ENCODE measurements around the gene DQX1. TPM values are rescaled to one million over a fixed set of nuclear protein-coding genes. Genes with fewer than 3 reads are reported as not detected.

Gene DQX1
- total and polyA plus RNA-seq, 9 of the 15 experiments (the other 6 are each of a cell fraction or from before 2014, with no cell fraction given) = 0.04 to 0.38 (median 0.18) TPM; not detected in 1

- no TSS peak for BruUV-seq (replicated peaks)
- WGBS (ENCODE audit: insufficient coverage, low coverage, missing lambda C conversion rate) = 88% methylated on average over 44 of the region's 82 CpGs
- no peaks in the 10 kb centered on the region for H3K79me2 ChIP-seq (ENCODE audit: control insufficient read depth, insufficient read depth, low read length)
- no peak within 1 kb of the TSS for H3K27ac ChIP-seq (ENCODE audit: extremely low read depth, low read depth, low read length)
- no peaks in the 10 kb centered on the region for H3K36me3 ChIP-seq (ENCODE audit: control insufficient read depth, insufficient read depth, low read length)
- no peak within 1 kb of the TSS for H3K4me3 ChIP-seq
- intact Hi-C loops (cut with micrococcal nuclease) (no loop called here), in situ Hi-C loops (cut with MboI) (no loop called here)
- no peak within 1 kb of the TSS for H2AFZ ChIP-seq (ENCODE audit: low read depth, low read length)
- H3K9me3 ChIP-seq (replicated peaks; ENCODE audit: control insufficient read depth, insufficient read depth, low read depth, low read length) = no peaks in the 10 kb centered on the region
- POLR2A ChIA-PET = interaction anchor here (0.5 kb wide), 1 partner anchor 49 kb away, joined by 3 read pairs; no protein-coding TSS in a partner anchor
- H3K9me1 ChIP-seq (ENCODE audit: control insufficient read depth, insufficient read depth, low read length) = no peaks in the 10 kb centered on the region
- no peaks in the 10 kb centered on the region for H3K27me3 ChIP-seq (ENCODE audit: control insufficient read depth in 2 of 2, insufficient read depth in 2 of 2, low read length in 2 of 2)
- no peak for TF ChIP-seq CCNT2 (IDR thresholded peaks at IDR 0.05; ENCODE audit: borderline replicate concordance, extremely low read depth, insufficient read length, low read depth, low read length)
- no peak for TF ChIP-seq NFXL1 (CRISPR knock-in tag; IDR thresholded peaks at IDR 0.05)
- TF ChIP-seq KAT7 (CRISPR knock-in tag; IDR thresholded peaks at IDR 0.05; ENCODE audit: borderline replicate concordance) = no peak
- TF ChIP-seq BCL6 (CRISPR knock-in tag; IDR thresholded peaks at IDR 0.05) = no peak
- TF ChIP-seq, protein P1, sequence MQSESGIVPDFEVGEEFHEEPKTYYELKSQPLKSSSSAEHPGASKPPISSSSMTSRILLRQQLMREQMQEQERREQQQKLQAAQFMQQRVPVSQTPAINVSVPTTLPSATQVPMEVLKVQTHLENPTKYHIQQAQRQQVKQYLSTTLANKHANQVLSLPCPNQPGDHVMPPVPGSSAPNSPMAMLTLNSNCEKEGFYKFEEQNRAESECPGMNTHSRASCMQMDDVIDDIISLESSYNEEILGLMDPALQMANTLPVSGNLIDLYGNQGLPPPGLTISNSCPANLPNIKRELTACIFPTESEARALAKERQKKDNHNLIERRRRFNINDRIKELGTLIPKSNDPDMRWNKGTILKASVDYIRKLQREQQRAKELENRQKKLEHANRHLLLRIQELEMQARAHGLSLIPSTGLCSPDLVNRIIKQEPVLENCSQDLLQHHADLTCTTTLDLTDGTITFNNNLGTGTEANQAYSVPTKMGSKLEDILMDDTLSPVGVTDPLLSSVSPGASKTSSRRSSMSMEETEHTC (IDR thresholded peaks at IDR 0.05) = no peak
- no peak for TF ChIP-seq HIVEP1 (CRISPR knock-in tag; IDR thresholded peaks at IDR 0.05)
- TF ChIP-seq CEBPB (tag; IDR thresholded peaks at IDR 0.05) = no peak
- no peak for TF ChIP-seq RAD21 (CRISPR knock-in tag; conservative IDR thresholded peaks at IDR 0.05 in 1 of 2, IDR thresholded peaks at IDR 0.05 in 1 of 2)
- no peak for TF ChIP-seq CHD1 (IDR thresholded peaks at IDR 0.05; ENCODE audit: low read length)
- no peak for TF ChIP-seq CREB3L1 (IDR thresholded peaks at IDR 0.05; ENCODE audit: borderline replicate concordance, low read depth)
- TF ChIP-seq SIRT6 (IDR thresholded peaks at IDR 0.05; ENCODE audit: low read depth, low read length) = no peak
- TF ChIP-seq, protein P2, sequence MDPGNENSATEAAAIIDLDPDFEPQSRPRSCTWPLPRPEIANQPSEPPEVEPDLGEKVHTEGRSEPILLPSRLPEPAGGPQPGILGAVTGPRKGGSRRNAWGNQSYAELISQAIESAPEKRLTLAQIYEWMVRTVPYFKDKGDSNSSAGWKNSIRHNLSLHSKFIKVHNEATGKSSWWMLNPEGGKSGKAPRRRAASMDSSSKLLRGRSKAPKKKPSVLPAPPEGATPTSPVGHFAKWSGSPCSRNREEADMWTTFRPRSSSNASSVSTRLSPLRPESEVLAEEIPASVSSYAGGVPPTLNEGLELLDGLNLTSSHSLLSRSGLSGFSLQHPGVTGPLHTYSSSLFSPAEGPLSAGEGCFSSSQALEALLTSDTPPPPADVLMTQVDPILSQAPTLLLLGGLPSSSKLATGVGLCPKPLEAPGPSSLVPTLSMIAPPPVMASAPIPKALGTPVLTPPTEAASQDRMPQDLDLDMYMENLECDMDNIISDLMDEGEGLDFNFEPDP (CRISPR knock-in tag; IDR thresholded peaks at IDR 0.05) = no peak
- no peak for TF ChIP-seq ZNF445 (CRISPR knock-in tag; IDR thresholded peaks at IDR 0.05; ENCODE audit: low read depth)
- no peak for TF ChIP-seq XRCC5 (IDR thresholded peaks at IDR 0.05; ENCODE audit: low read depth, low read length)
- TF ChIP-seq KAT8 (IDR thresholded peaks at IDR 0.05; ENCODE audit: low read depth) = no peak
- TF ChIP-seq COPS2 (conservative IDR thresholded peaks at IDR 0.05) = no peak
- ATAC-seq (no peak), FAIRE-seq (no peak), DNase-seq (ENCODE audit: extremely low read depth in 1 of 4, low spot score in 3 of 4) (no peak)
- no peak within 1 kb of the TSS for H3K9ac ChIP-seq (ENCODE audit: insufficient read depth in 1 of 2, low read depth in 2 of 2, low read length in 2 of 2)
- no peak within 1 kb of the TSS for H3K4me2 ChIP-seq (ENCODE audit: insufficient read depth, low read length)
- no peaks in the 10 kb centered on the region for H4K20me1 ChIP-seq (replicated peaks; ENCODE audit: control insufficient read depth, insufficient read depth, low read length)
- peaks cover 4 to 26% of the 10 kb centered on the region in 2 experiments; a peak in 4 of 5 replicates for H3K4me1 ChIP-seq (replicated peaks in 1 of 2; ENCODE audit: control insufficient read depth in 2 of 2, insufficient read depth in 2 of 2, low read length in 2 of 2)
- CTCF ChIA-PET (ENCODE audit: low intra/inter-chr PET ratio) = no interaction called here
Measured at GRCh38 chr2:74514368-74515270, 11.4 kb downstream of the DQX1 start, which contains the start of gene TLX2. TSS of gene TLX2 (plus strand) at chr2:74514450. CDS start at chr2:74514807, 357 bp downstream.

Measured in K562 (cell line).